K562 (cell line): ENCODE results near the gene PNKD. TPM values are rescaled to one million over a fixed set of nuclear protein-coding genes. Genes with fewer than 3 reads are reported as not detected.

ENCODE experiments used
- polyA plus RNA-seq, 8 experiments: library from polyadenylated mRNA; depleted of rRNA in 4 of 8; stranded (reverse) in 5 of 8; unstranded in 3 of 8; fragments of >200 nt; fragmentation: Nextera tagmentation in 2 of 8; fragmentation: Illumina TruSeq in 1 of 8; extraction: Ambion mirVana in 2 of 8; extraction: Trizol in 1 of 8; gene quantifications; 2 replicates each; pipeline versions ENCODE4 v1.2.1 to v1.2.3, GENCODE V29; 2011 to 2014; ENCODE audit warnings: inconsistent platforms in 1 of 8, missing spikeins in 1 of 8
- total RNA-seq, 7 experiments: library from RNA; depleted of rRNA in 6 of 7; stranded (reverse); fragments of >200 nt in 6 of 7; fragmentation: Illumina TruSeq in 2 of 7; extraction: Trizol in 2 of 7; gene quantifications; 2 replicates each; pipeline versions ENCODE4 v1.2.1 to v1.2.3, GENCODE V29; 2011 to 2021; ENCODE audit warnings: low replicate concordance in 1 of 7
- TF ChIP-seq, protein P1 (sequence below), 2 experiments: IDR thresholded peaks in 1 of 2; conservative IDR thresholded peaks in 1 of 2; 2 replicates each; pipeline ENCODE4 v1.6.1; 2016; ENCODE audit warnings: low read depth in 2 of 2, mild to moderate bottlenecking in 1 of 2, missing compliant biosample characterization in 1 of 2, missing genetic modification characterization in 1 of 2, moderate library complexity in 1 of 2
- TF ChIP-seq, protein P2 (sequence below): fragments of 250-450 bp; sonication (Bioruptor Pico); IDR thresholded peaks from 2 replicates; pipeline ENCODE4 v1.5.0; 2020; ENCODE audit warnings: mild to moderate bottlenecking, borderline replicate concordance
- TF ChIP-seq, protein P3 (sequence below): fragments of 450-650 bp; IDR thresholded peaks from 2 replicates; pipeline ENCODE4 v1.6.1; 2016; ENCODE audit warnings: low read depth

The PNKD gene
- total and polyA plus RNA-seq, 9 of the 15 experiments (the other 6 are each of a cell fraction or from before 2014, with no cell fraction given): 26.0 to 105 (median 60.1) TPM

DNA sequence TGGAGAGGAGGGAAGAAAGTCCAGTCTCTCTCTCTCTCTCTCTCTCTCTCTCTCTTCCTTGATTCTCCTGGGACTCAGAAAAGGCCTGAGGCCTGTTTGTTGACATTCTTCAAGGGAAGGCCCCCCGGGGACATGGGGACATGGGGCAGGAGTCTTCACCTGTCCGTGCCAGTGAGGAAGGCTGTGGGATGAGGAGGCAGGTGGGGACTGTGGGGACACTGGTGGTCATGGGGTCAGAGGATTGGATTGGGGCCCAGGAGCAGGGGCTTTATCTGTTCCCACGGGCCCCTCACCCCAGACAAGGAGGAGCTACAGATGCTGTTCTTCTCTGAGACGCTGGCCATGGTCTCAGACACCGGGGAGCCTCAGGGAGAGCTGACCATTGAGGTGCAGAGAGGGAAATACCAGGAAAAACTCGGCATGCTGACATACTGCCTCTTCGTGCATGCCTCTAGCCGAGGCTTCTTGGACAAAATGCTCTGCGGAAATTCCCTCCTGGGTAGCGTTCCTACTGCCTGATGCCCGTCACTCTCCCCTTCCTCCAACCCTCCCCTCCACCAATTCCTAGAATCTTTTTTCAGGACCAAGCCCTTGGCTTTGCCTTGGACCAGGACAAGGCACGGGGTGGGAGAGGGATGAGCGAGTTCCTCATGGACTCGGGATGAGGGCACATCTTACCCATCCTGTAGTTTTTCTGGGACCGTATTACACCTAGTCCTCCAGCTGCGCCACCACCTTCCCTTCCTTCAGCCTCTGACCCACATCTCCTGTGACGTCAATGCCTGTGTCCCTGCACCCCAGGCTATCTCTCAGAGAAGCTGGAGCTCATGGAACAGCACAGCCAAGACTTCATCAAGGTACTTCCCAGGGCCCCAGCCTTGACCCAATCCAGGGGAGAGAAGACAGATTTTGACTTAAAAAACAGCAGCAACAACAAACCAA lies 87.2 kb downstream of the PNKD start (continued):
- TF ChIP-seq, protein P1, sequence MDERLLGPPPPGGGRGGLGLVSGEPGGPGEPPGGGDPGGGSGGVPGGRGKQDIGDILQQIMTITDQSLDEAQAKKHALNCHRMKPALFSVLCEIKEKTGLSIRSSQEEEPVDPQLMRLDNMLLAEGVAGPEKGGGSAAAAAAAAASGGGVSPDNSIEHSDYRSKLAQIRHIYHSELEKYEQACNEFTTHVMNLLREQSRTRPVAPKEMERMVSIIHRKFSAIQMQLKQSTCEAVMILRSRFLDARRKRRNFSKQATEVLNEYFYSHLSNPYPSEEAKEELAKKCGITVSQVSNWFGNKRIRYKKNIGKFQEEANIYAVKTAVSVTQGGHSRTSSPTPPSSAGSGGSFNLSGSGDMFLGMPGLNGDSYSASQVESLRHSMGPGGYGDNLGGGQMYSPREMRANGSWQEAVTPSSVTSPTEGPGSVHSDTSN (CRISPR knock-in tag; IDR thresholded peaks at IDR 0.05; ENCODE audit: low read depth): no peak
- TF ChIP-seq, protein P1 (tag; conservative IDR thresholded peaks at IDR 0.05; ENCODE audit: low read depth): no peak
- TF ChIP-seq, protein P2, sequence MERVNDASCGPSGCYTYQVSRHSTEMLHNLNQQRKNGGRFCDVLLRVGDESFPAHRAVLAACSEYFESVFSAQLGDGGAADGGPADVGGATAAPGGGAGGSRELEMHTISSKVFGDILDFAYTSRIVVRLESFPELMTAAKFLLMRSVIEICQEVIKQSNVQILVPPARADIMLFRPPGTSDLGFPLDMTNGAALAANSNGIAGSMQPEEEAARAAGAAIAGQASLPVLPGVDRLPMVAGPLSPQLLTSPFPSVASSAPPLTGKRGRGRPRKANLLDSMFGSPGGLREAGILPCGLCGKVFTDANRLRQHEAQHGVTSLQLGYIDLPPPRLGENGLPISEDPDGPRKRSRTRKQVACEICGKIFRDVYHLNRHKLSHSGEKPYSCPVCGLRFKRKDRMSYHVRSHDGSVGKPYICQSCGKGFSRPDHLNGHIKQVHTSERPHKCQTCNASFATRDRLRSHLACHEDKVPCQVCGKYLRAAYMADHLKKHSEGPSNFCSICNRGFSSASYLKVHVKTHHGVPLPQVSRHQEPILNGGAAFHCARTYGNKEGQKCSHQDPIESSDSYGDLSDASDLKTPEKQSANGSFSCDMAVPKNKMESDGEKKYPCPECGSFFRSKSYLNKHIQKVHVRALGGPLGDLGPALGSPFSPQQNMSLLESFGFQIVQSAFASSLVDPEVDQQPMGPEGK: no peak
- TF ChIP-seq, protein P3, sequence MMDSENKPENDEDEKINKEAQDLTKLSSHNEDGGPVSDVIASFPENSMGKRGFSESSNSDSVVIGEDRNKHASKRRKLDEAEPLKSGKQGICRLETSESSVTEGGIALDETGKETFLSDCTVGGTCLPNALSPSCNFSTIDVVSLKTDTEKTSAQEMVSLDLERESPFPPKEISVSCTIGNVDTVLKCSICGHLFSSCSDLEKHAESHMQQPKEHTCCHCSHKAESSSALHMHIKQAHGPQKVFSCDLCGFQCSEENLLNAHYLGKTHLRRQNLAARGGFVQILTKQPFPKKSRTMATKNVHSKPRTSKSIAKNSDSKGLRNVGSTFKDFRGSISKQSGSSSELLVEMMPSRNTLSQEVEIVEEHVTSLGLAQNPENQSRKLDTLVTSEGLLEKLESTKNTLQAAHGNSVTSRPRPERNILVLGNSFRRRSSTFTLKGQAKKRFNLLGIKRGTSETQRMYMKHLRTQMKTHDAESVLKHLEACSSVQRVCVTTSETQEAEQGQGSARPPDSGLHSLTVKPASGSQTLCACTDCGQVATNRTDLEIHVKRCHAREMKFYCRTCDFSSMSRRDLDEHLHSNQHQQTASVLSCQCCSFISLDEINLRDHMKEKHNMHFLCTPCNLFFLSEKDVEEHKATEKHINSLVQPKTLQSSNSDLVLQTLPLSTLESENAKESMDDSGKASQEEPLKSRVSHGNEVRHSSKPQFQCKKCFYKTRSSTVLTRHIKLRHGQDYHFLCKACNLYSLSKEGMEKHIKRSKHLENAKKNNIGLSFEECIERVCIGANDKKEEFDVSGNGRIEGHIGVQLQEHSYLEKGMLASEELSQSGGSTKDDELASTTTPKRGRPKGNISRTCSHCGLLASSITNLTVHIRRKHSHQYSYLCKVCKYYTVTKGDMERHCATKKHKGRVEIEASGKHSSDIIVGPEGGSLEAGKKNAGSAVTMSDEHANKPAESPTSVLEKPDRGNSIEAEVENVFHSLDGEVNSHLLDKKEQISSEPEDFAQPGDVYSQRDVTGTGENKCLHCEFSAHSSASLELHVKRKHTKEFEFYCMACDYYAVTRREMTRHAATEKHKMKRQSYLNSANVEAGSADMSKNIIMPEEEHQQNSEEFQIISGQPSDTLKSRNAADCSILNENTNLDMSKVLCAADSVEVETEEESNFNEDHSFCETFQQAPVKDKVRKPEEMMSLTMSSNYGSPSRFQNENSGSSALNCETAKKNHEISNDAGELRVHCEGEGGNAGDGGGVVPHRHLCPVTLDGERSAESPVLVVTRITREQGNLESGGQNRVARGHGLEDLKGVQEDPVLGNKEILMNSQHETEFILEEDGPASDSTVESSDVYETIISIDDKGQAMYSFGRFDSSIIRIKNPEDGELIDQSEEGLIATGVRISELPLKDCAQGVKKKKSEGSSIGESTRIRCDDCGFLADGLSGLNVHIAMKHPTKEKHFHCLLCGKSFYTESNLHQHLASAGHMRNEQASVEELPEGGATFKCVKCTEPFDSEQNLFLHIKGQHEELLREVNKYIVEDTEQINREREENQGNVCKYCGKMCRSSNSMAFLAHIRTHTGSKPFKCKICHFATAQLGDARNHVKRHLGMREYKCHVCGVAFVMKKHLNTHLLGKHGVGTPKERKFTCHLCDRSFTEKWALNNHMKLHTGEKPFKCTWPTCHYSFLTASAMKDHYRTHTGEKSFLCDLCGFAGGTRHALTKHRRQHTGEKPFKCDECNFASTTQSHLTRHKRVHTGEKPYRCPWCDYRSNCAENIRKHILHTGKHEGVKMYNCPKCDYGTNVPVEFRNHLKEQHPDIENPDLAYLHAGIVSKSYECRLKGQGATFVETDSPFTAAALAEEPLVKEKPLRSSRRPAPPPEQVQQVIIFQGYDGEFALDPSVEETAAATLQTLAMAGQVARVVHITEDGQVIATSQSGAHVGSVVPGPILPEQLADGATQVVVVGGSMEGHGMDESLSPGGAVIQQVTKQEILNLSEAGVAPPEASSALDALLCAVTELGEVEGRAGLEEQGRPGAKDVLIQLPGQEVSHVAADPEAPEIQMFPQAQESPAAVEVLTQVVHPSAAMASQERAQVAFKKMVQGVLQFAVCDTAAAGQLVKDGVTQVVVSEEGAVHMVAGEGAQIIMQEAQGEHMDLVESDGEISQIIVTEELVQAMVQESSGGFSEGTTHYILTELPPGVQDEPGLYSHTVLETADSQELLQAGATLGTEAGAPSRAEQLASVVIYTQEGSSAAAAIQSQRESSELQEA: no peak
